Pulmonary artery endothelial cell (primary cell): Measurements from ENCODE around the gene ARHGAP6. TPM values are rescaled to one million over a fixed set of nuclear protein-coding genes. Genes with fewer than 3 reads are reported as not detected.

Experiments
- DNase-seq: peaks from one replicate; pipeline ENCODE4 v3.0.0-alpha.2; 2011; ENCODE audit warnings: low read depth, low spot score
- total RNA-seq: library from RNA; depleted of rRNA; stranded (reverse); fragments of >200 nt; gene quantifications from 2 replicates; pipeline ENCODE4 v1.2.3, GENCODE V29; 2014

ARHGAP6 gene
- total RNA-seq, 1 donor from 2014 or later: 0.86 TPM

DNA sequence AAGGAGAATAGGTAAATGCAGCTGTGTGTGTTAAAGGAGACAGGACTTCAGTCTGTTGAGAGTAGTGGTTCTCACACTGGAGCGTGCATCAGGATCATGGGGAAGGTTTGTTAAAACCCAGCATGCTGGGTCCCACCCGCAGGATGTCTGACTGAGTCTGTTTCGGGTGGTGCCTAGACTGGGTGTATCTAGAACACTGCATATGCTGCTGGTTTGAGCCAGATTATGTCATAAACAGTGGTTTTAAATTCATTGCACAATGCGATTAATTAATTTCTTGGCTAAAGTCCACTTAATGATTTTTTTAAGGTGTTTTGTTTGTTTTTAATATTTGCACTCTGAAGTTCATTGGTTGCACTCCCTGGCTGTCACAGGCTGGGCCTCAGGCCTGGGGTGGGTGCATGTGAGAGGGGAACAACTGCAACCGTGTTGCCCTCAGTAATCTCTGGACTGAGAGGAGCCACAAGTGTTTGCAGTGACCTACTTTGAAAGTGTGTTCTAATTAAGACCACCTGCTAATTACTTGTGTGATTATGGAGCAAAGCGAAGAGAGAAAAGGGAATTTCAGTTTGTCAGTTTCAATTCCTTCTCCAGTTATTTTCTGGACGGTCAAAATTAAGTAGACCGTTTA lies 546.3 kb downstream of the ARHGAP6 start:
- no peak for DNase-seq

DNA sequence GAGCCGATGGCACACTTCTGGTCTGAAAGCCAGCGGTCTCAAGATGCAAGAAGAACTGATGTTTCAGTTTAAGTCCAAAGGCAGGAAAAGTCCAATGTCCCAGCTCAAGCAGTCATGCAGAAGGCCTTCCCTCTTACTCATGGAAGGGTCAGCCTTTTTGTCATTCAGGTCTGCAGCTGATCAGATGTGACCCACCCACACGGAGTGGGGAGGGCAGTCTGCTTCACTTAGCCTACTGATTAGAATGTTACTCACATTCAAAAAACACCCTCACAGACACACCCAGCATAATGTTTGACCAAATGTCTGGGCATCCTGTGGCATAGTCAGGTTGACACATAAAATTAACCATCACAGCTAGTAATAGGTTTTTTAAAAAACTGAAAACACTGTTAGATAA lies 548.0 kb downstream of the ARHGAP6 start:
- no peak for DNase-seq

DNA sequence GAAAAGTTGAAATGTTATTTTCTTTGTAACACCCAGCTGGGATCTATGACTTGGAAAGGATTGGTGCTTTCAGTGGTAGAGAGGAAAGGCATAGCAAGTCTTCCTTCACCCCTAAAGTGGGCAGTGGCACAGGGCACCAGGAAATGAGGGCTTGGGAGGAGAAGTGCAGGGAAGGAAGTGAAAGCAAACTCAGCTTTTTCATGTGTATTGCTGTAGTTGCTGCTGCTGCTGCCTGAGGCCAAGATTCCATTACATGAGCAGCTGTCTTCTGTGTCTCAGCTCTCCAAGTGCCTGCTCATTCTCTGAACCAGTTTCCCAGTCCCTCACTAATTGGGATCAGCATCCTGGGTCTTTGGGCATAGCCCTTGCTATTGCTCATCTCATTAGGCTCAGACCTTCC lies 552.0 kb downstream of the ARHGAP6 start:
- no peak for DNase-seq

GRCh38 chrX:11111947-11112346 lies 553.8 kb downstream of the ARHGAP6 start:
- no peak for DNase-seq

DNA sequence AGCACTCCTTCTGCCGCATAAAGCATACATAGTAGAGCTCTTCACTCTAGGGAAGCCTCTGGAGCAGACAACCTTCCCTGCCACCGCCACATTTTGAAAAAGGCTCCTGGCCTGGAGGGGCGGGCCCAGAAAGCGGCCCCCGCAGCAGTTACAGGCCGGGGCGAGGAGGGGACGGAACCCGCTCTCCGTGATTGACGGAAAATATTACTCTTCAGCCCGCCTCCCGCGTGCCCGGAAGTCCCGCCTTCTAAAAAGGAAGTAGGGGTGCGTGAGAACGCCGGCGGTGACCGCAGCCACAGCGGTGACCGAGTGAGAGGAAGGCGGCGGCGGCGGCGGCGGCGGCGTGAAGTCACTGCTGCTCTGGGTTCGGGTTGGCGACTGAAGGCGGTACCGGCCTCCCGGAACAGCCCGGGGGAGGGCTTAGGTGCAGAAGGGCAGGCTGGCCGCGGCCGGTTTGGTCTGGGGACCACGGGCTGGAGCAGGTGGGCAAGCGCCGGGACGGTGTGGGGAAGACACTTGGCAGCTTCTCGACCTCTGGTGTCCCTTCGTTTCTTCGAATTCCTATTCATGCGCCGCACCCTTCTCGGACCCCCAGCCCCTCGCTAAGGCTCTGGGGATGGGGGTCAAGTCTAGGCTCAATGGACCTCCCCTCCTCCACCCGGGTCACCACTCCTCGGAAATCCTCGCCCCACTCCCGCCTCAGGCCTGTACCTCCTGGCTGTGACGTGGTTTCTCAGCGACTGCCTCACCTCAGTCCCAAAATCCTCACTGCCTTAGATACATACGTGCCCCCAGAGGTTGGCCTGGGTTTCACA lies 554.5 kb downstream of the ARHGAP6 start, which contains the start of gene HCCS:
HCCS (plus strand) TSS at position 296 of the 815 bp plus-strand sequence. CDS start 729 bp downstream, outside the sequence.
- peak; percentile 22 for DNase-seq

DNA sequence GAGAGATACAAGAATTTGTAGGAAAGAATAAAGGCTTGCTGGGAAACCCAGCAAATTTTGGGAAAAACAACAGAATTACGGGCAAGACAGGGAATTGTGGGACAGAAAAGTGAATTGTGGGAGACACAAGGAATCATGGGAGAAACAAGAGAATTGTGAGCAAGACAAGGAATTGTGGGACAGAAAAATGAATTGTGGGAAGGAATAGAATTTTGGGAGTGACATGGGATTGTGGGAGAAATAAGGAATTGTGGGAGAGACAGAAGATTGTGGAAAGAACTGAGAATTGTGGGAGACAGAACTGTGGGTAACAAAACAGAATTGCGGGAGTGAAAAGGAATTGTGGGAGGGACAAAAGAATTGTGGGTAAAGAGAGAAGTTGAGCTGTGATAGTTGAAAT lies 555.8 kb downstream of the ARHGAP6 start:
- DNase-seq: no peak

DNA sequence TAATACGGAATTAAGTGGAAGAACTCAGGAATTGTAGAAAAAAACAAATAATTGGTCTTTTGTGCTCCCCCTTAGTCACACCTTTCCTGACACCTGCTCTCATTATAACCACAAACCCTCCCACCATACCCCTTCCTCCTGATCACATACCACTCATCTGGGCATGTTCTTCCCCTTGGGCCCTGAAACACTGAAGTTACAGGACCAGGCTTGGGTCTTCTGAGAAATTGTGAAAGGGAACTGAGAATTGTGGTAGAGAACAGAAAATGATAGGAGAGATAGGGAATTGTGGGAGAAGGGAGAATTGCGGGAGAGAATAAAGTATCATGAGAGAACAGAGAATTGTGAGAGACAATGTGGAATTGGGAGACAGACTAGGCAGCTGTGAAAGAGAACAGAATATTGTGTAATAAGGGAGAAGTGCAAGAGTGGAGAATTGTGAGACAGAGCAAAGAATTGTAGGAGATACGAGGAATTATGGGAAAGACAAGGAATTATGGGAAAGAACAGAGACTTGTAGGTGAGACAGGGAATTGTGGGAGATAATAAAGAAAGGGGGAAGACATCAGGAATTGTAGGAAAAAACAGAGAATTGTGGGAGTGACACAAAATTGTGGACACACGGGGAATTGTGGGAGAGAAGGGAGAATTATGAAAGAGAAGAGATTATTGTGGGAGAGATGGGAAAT lies 557.3 kb downstream of the ARHGAP6 start:
- DNase-seq: no peak

GRCh38 chrX:11105080-11105479 lies 560.6 kb downstream of the ARHGAP6 start:
- no peak for DNase-seq

DNA sequence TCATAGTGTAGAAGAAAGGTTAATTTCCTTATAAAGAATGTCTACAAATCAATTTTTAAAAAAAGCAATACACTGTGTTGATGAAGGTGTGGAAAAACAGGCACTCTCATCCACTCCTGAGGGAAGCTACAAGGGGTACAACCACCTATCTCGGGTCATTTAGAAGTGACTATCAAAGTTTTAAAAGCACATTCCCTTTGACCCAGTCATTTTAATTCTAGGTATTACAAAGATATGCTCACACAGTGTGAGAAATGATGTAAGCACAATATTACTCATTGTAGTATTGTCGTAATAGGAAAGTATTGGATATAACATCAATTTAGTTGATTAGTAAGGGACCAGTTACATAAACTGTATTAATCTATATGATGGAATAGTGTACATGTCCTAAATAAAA lies 562.0 kb downstream of the ARHGAP6 start:
- DNase-seq: no peak

- no peak for DNase-seq
These were observed 562.7 kb downstream of the ARHGAP6 start for GRCh38 chrX:11103006-11103405.

DNA sequence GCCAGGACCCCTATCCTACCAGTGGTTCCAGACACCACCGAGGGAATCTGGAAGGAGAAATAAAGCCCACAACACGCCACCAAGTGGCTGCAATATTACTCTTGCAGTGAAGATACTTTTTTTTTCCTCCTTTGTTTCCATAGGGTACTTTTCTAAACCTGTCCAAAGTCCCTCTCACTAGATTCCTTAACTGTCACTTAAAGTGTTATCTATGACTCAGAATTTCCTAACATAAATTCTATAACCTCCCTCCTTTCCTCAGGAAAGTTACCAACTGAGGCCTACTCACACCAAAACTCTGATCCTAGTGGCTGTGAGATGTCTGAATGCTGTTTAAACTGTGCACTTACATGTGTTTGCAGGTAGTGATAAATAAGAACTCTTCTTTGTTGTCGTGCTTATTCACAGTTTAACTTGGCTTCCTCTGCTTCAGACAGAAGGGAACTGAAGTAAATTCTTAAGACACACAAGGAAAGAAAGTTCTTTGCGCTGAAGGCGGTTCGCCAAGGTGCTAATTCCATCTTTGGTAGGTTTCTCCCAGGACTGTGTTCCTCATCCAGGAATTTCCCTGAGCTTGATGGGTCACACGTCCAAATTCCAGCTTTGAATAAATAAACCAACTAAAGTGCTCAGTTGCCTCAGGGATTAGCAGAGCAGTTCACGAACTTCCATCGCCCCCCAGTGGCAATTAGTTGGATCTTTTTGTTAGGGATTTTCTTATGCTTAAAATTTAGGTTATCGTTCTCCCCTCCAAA lies 565.3 kb downstream of the ARHGAP6 start:
- no peak for DNase-seq

- DNase-seq: no peak
These were observed 566.3 kb downstream of the ARHGAP6 start for GRCh38 chrX:11099465-11099864.

GRCh38 chrX:11097933-11098332 lies 567.8 kb downstream of the ARHGAP6 start:
- no peak for DNase-seq

DNA sequence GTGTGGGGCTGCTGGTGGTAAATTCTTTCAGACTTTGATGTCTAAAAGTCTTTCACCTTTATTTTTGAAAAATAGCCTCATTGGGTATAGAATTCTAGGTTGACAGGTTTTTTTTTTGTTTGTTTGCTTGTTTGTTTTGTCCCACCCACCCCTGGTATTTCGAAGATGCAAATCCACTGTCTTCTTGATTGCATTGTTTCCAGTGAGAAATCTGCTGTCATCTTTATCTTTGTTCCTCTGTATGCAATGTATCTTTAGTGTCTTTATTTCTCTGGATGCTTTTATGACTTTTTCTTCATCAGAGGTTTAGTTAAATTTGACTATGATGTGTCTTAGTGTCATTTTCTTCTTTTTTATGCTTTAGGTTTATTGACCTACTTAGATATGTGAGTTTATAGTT lies 575.9 kb downstream of the ARHGAP6 start:
- DNase-seq: no peak

Other genes with a start within 250 kb of the ARHGAP6 start
- gene MSL3, start 92.3 kb upstream of the ARHGAP6 start, total RNA-seq: 50.7 and 54.8 TPM in 2 replicates